ENCODE measurements around the gene FLNA.

FLNA gene

GRCh38 chrX:154365997-154366665 is 8.3 kb downstream of the FLNA start:
- no peak for TF ChIP-seq ZNF70 (CRISPR knock-in tag; IDR thresholded peaks at IDR 0.05)
- TF ChIP-seq CSDC2 (CRISPR knock-in tag; IDR thresholded peaks at IDR 0.05): no peak
- TF ChIP-seq ZC3H10 (CRISPR knock-in tag; IDR thresholded peaks at IDR 0.05): no peak
- TF ChIP-seq BACH2 (CRISPR knock-in tag; IDR thresholded peaks at IDR 0.05; ENCODE audit: borderline replicate concordance): no peak
- no peak for TF ChIP-seq TSHZ2 (CRISPR knock-in tag; IDR thresholded peaks at IDR 0.05)
- TF ChIP-seq ZFP3 (CRISPR knock-in tag; IDR thresholded peaks at IDR 0.05): no peak
- TF ChIP-seq ESRRG (CRISPR knock-in tag; IDR thresholded peaks at IDR 0.05): no peak
- TF ChIP-seq CREB5 (CRISPR knock-in tag; IDR thresholded peaks at IDR 0.05; ENCODE audit: low read depth): no peak
- no peak for TF ChIP-seq ARNTL (CRISPR knock-in tag; IDR thresholded peaks at IDR 0.05; ENCODE audit: borderline replicate concordance, low read depth)
- no peak for TF ChIP-seq TOX (CRISPR knock-in tag; IDR thresholded peaks at IDR 0.05; ENCODE audit: borderline replicate concordance)
- no peak for TF ChIP-seq ZNF8 (CRISPR knock-in tag; IDR thresholded peaks at IDR 0.05)
- no peak for TF ChIP-seq SNAI2 (CRISPR knock-in tag; IDR thresholded peaks at IDR 0.05)
- TF ChIP-seq OSR1 (CRISPR knock-in tag; IDR thresholded peaks at IDR 0.05): no peak
- TF ChIP-seq RARB (CRISPR knock-in tag; IDR thresholded peaks at IDR 0.05): no peak
- TF ChIP-seq PPARA (CRISPR knock-in tag; IDR thresholded peaks at IDR 0.05; ENCODE audit: borderline replicate concordance): no peak
- TF ChIP-seq ISL1 (CRISPR knock-in tag; IDR thresholded peaks at IDR 0.05): no peak
- no peak for TF ChIP-seq ZNF565 (CRISPR knock-in tag; conservative IDR thresholded peaks at IDR 0.05; ENCODE audit: low read depth)
- TF ChIP-seq TCF4 (CRISPR knock-in tag; IDR thresholded peaks at IDR 0.05; ENCODE audit: borderline replicate concordance): no peak
- TF ChIP-seq PATZ1 (CRISPR knock-in tag; IDR thresholded peaks at IDR 0.05; ENCODE audit: borderline replicate concordance): no peak
- no peak for TF ChIP-seq POU6F1 (CRISPR knock-in tag; IDR thresholded peaks at IDR 0.05; ENCODE audit: borderline replicate concordance, low read depth)
- no peak for ATAC-seq

- ATAC-seq: no peak
- no peak for TF ChIP-seq PATZ1 (CRISPR knock-in tag; IDR thresholded peaks at IDR 0.05; ENCODE audit: borderline replicate concordance)
- no peak for TF ChIP-seq BACH2 (CRISPR knock-in tag; IDR thresholded peaks at IDR 0.05; ENCODE audit: borderline replicate concordance)
- no peak for TF ChIP-seq GLIS3 (CRISPR knock-in tag; IDR thresholded peaks at IDR 0.05)
- no peak for TF ChIP-seq CSRNP3 (CRISPR knock-in tag; IDR thresholded peaks at IDR 0.05)
- TF ChIP-seq TOX (CRISPR knock-in tag; IDR thresholded peaks at IDR 0.05; ENCODE audit: borderline replicate concordance): no peak
- no peak for TF ChIP-seq POU6F1 (CRISPR knock-in tag; IDR thresholded peaks at IDR 0.05; ENCODE audit: borderline replicate concordance, low read depth)
- no peak for TF ChIP-seq ZC3H10 (CRISPR knock-in tag; IDR thresholded peaks at IDR 0.05)
- TF ChIP-seq ZFP3 (CRISPR knock-in tag; IDR thresholded peaks at IDR 0.05): no peak
- TF ChIP-seq RARB (CRISPR knock-in tag; IDR thresholded peaks at IDR 0.05): no peak
- no peak for TF ChIP-seq SNAI2 (CRISPR knock-in tag; IDR thresholded peaks at IDR 0.05)
- no peak for TF ChIP-seq CSDC2 (CRISPR knock-in tag; IDR thresholded peaks at IDR 0.05)
- TF ChIP-seq ZNF8 (CRISPR knock-in tag; IDR thresholded peaks at IDR 0.05): no peak
- no peak for TF ChIP-seq ZNF565 (CRISPR knock-in tag; conservative IDR thresholded peaks at IDR 0.05; ENCODE audit: low read depth)
- TF ChIP-seq TCF4 (CRISPR knock-in tag; IDR thresholded peaks at IDR 0.05; ENCODE audit: borderline replicate concordance): no peak
- TF ChIP-seq OSR1 (CRISPR knock-in tag; IDR thresholded peaks at IDR 0.05): no peak
- TF ChIP-seq ISL1 (CRISPR knock-in tag; IDR thresholded peaks at IDR 0.05): no peak
- TF ChIP-seq CREB5 (CRISPR knock-in tag; IDR thresholded peaks at IDR 0.05; ENCODE audit: low read depth): no peak
- no peak for TF ChIP-seq ESRRG (CRISPR knock-in tag; IDR thresholded peaks at IDR 0.05)
- no peak for TF ChIP-seq ZFP30 (CRISPR knock-in tag; IDR thresholded peaks at IDR 0.05)
- no peak for TF ChIP-seq PPARA (CRISPR knock-in tag; IDR thresholded peaks at IDR 0.05; ENCODE audit: borderline replicate concordance)
These were observed 9.3 kb downstream of the FLNA start for GRCh38 chrX:154365052-154365600.
